ENCODE measurements around the gene OBP2A.
"Not testable (repeated sequence)": the region's sequence is repeated elsewhere in the genome, so short reads cannot be mapped to it uniquely, and the experiment has no call there.

- TF ChIP-seq, protein P1, sequence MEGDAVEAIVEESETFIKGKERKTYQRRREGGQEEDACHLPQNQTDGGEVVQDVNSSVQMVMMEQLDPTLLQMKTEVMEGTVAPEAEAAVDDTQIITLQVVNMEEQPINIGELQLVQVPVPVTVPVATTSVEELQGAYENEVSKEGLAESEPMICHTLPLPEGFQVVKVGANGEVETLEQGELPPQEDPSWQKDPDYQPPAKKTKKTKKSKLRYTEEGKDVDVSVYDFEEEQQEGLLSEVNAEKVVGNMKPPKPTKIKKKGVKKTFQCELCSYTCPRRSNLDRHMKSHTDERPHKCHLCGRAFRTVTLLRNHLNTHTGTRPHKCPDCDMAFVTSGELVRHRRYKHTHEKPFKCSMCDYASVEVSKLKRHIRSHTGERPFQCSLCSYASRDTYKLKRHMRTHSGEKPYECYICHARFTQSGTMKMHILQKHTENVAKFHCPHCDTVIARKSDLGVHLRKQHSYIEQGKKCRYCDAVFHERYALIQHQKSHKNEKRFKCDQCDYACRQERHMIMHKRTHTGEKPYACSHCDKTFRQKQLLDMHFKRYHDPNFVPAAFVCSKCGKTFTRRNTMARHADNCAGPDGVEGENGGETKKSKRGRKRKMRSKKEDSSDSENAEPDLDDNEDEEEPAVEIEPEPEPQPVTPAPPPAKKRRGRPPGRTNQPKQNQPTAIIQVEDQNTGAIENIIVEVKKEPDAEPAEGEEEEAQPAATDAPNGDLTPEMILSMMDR (IDR thresholded peaks at IDR 0.05; ENCODE audit: low read length): not testable (repeated sequence)
- not testable (repeated sequence) for TF ChIP-seq EZH2 (IDR thresholded peaks at IDR 0.05; ENCODE audit: borderline replicate concordance, low read length)
These were observed 3.8 kb downstream of the OBP2A start for GRCh38 chr9:135549478-135550343.

All from OCI-LY1 (cell line).